Stimulated activated CD8-positive, alpha-beta memory T cell treated with anti-CD3 and anti-CD28 coated beads, Interleukin-15, amount 100 ng/mL, for 24 hours (primary cell): Measurements from ENCODE around the gene STAC3.
A peak's percentile ranks its signal among the peaks of the same experiment; 100 is the strongest.

Source experiments
- DNase-seq: peaks from one replicate; pipeline ENCODE4 v3.0.0-alpha.2; 2020; ENCODE audit warnings: low read depth

The STAC3 gene

DNA sequence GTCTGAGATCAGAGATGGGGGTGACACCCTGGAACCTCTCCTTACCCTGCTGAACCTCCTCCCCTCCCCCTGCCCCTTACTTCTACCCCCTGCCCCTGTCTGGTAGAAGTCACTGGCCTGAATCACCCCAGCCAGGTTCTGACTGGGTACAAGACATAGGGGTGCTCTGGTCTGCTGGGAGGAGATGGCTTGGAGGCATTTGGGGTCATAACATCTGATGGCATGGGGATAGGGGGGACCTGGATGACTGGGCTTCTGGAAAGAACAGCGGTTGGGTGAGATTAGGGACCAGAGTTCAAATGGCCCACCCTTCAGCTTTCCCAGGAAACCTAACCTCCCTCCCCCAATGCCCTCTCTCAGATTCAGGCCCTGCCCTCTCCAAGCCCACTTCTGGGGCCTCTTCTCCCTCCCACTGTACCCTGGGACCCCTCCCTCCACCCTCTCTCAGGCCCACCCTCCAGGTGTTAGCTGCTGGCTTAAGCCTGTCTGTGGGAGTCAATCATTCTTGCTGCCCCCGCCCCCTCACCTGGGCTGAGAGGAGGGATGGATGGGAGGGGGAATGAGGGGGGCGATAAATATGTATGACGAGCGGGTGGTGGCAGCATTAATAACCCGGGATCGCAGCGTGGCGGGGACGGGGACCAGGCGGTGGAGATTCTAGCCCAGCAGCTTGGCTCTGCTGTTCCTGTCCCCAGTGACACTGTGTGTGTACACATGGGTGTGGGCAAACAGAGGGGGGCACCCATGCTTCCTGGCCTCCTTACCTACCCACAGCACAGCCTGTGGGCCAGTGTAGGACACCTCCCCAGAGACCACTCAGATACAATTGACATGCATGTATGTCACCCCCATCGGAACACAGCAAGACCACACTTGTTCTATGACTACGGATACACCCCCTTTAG lies 28.4 kb downstream of the STAC3 start:
- DNase-seq: no peak

DNA sequence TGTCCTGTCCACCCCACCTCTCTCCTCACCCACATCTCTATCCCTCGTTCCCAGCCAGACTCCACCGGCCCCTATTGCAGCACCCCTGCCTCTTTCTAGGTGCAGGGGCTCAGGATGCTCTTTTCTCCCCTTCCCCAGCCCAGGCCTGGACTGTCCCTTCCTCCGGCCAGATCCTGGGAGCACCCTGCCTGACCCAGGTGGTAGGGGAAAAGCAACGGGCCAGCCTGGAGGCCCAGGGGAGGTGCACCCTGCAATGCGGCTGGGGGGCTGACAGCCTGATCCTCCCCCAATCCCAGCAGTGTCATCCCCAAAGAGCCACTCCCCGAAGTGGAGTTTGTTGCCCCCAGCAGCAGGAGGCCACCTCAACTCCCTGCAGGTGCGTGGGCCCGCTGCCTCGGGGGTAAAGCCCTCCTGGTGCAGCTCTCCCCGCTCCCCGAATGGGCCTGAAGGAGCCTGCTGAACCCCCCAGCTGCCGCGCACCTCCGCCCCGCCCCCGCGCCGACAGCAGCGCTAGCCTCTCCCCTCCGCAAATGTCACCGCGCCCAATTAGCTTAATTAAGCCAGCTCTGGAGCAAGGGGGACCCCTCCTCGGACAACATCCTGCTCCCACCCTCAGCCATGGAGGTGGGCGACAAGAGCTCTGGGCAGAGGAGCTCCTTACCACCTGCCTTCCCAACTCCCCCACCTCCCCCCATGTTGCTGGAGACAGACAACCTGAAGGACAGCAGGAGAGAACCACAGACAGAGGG lies 29.6 kb downstream of the STAC3 start:
- no peak for DNase-seq

DNA sequence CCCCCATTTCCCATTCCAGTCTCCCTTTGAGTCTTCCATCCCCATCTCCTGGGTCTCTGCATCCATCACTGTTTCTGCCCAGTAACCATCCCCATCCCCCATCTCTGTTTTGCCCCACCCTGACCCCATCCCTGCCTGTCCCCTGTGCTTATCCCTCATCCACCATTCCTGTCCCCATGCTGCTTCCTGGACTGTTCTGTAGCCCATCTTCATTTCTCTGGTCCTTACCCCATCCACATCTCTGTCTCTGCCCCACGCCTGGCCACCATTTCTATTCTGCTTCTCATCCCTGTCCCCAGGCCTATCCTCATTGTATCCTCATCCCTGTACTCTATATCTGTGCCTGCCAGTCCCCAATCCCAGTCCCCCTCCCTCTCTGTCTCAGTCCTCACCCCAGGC lies 30.2 kb downstream of the STAC3 start:
- DNase-seq: no peak

DNA sequence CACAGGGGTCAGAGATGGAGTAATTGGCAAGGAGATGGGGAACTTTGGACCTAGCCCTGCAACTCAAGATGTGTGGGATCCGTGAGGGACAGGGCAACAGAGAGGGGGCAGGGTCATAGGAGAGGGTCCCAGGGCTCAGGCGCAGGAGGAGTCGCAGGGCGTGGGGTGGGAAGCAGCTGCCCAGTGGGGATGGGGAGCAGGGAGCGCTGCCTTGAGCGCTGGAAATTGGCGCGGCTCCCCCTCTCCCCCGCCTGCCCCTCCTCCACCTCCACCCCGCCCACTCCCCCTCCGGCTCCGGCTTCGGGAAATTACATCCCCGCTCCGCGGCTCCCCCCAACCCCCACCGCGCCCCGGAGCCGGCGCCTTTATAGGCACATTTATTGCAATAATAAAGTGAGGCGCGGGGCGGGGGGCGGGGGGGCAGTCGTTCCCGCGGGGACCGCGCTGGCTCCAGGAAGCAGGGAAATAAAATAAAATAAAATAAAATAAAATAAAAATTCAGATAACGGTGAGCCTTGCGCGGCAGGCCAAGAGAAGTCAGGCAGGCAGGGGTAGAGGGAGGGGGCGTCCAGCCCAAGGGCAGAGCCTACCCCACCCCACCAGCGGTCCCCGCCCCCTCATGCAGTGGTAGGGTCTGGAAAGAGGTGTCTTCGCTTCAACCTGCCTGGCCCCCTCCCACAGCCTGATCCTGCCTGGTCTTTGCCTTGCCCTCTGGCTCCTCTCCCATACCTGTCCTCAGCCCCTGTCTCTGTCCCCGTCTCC lies 30.8 kb downstream of the STAC3 start:
- DNase-seq: no peak

DNA sequence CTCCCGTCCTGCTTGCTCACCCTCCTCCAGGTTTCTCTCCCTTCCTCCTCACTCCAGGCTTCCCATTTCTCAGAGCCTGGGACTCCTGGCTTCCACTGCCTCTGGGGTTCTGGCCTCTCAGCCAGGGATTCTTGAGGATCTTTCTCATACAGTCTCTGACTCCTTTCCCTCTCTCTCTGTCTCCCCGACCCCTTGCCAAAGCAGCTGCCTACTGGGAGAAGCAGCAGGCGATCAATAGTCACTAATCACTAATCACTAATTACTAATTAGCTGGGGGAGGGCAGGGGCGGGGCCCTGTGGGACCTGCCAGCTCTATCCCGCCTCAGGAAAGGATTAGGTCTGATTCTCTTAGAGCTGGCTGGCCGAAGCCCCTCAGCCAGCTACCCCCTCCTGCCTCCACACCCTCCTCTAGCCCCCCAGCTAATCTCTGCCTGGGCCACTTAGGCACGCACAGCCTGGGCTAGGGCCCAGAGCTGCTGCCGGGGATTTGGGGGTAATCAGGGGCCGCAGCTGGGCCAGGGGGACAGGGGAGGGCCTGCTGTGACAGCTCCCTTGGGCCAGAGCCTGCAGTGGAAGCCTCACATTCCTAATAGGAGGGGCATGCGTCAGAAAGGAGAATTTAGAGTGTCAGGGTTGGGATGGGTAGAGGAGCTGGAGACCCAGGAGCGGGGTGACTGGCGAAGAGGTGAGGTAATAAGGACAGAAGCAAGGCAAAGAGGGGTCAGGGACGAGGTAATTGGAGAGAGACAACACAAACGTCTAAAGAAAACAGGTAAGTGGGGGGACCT lies 31.6 kb downstream of the STAC3 start:
- no peak for DNase-seq

DNA sequence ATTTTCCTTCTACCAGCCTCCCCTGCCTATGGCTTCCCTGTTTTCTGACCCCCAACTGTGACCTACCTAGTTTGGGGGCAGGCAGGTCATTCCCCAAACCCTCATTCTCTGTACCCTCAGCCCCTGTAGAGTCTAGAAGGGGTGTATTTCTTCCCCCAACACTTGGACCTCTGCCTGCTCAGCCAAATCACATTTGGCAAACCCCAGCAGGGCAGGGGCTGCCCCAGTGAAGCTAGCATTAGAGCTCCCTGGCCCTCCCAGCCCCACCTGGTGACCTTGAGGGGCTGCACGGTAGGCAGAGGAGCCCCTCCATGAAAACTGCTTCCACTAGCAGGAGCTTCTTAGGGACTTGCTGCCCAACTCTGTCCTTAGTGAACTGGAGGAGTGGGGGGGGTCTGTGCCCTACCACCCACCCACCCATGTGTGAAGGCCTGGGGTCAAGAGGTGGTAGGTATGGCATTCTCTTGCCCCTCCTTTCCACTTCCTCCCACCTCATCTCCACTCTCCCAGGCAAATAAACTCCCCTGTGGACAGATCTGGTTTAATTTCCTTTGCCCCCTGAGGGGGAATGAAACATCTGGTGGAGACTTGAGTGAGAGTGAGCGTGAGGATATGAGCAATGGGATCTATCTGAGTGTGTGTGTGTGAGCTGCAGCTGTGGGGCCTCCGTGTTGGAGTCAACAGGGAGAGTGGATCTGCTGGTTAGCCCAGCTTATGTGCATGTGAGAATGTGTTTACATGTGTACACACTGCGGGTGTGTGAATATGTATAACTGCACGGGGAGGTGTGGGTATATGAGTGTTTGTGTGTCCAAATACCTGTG lies 32.7 kb downstream of the STAC3 start:
- DNase-seq: no peak

DNA sequence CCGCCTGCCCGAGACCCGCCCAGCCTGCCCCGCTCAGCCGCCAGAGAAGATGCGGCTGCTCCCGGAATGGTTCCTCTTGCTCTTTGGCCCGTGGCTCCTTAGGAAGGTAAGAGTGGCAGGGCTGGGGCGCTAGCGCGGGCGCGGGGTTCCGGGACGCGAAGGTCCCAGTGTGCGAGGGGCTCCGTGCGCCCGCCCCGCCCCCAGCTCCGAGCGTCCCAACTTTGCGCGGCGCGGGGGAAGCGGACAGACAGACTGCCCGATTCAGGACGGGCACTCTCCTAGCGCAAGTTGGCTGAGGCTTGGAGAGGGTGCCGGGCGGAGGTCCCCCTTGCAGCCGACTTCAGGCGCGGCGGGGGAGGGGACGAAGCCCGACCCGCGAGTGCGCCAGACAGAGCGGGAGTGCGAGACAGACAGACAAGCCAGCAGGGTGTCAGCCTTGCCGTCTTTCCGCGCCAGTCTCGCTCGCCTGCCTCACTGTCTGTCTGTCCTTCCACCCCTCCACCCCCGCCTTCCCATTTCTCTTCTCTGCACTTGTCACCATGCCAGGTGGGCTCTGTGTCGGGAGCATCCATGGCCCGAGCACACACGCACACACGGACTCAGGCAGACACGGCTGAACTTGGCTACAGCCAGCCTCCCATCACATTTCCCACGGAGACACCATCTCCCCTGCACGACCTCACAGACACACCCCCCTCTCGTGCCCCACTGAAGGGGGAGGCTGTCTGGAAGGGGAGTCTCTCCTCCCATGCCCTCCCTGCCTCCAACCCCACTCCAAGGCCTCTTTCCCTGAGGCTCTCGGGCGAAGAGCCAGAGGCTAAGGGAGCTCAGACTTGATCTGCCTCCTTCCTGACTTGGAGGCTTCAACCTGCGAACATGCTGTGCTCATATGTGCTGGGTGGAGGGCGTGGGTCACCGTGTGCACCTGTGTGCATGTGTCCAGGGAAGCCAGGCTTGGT lies 33.8 kb downstream of the STAC3 start:
- no peak for DNase-seq

DNA sequence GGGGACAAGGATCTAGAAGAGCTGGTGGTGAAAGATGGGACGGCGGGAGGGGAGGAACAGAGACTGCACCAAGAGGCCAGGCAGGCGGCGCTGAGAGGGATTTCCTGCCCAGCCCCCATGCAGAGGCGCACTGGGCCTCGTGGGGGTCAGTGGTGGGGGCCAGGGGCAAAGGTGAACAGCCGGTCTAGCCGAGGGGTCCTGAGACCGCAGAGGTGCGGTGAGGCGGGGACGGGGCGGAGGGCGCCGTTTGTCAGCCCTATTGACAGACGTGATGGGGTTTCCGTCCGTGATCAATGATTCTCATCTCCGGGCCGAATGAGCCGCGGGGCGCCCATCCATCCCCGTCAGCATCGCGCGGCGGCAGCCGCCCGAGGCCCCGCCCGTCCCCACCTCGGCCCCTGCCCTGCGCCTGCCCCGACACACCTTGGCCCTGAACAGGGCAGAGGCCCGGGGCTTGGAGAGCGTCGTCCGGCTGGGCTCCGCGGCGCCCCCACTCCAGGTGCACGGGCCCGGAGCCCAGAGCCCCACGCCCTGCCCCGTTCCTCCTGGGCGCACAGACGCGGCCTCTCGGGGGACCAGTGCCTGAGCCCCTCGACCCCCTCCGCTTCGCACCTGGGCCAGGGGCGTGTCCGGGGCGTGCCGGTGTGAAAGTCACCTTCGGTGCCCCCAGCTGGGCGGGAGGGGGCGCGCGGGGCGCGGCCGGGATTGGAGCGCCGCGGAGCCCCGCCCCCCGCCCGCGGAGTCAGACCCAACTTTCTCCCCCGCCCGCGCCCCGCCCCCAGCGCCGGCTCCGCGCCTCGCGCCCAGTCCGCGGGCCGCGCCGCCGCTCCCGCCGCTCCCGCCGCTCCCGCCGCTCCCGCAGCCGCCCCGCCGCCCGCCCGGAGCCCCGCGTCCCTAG lies 34.7 kb downstream of the STAC3 start, which contains the start of gene NXPH4:
Gene NXPH4, plus strand, starts transcription at position 781 of the 898 bp plus-strand sequence. CDS start 176 bp downstream, outside the sequence.
- DNase-seq: no peak

DNA sequence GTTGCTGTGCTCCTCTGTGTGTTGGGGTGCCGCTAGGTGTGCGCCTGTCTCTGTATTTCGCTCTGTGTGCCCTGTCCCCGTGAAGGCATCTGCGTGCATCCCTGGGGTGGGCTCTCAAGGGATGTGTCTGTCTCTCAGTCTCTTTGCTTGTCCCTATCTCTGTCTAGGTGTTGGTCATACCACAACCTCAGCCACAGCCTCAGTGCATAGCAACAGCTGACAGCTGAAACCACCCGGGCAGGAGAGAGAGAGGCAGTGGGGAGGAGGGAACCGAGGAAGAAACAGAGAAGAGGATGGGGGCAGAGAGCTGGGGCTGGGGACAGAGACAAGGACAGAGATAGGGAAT lies 35.3 kb downstream of the STAC3 start:
- DNase-seq: no peak

DNA sequence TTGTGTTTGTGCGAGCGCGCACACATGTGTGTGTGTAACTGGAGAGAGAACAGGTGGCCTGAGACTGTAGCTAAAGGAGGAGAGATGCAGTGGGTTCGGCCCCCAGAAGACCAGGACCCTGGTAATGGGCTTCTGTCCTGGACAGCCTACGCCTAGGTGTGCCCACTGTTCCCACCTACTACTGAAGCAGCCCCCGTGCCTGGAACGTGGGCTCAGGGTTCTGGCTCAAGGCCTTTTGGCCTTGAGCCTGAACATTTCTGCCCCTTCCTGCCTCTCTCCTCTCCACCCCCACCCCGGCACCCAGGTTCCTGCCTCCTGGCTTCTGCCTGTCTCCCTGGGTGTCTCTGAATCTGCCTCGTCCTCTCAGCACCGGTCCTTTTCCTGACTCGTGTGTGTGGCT lies 35.9 kb downstream of the STAC3 start:
- no peak for DNase-seq

DNA sequence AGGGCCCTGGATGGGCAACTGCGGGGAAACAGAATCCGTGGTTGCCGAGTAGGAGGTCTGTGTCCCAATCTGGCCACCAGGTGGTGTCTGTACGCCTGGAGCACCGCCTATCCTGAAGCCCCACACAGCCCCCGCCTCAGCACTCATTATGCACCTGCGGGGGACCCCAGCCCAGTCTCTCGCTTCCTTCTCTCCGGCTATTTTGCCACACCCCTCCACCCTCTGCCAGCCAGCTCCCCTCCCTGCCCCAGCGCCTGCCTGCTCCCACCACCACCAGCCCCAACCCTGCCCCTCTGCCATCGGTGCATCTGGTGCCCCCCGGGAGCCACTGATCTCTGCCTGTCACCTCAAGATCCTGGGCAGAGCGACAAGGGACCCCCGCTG lies 36.6 kb downstream of the STAC3 start:
- no peak for DNase-seq

DNA sequence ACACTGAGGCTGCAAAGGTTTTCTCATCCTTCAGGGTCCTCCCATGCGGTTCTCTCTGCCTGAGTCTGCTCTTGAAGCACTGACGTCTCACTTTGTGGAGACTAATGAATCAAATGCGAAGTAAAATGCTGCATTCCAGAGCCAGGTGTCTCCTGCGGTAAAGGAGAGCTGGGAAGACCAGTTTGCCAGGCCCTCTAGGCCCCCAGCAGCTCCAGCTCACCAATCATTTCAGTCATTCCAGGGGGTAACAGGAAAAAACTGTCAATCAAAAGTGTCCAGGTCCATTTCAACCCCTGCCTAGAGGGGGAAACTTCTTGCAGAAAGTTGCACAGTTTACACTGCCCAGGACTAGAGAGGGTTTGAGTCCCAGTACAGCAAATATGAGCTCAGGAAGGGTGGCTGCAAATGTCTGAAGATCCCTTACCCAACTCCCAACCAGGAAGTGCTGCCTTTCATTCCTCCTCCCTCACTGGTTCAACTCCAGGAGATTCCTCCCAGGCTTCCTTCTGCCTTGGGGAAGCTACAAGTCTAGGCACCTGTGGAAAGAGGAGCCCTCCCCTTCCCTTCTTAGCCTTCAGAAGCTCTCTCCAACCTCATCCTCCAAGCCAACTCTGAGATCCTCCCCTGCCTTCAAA lies 37.1 kb downstream of the STAC3 start:
- no peak for DNase-seq

DNA sequence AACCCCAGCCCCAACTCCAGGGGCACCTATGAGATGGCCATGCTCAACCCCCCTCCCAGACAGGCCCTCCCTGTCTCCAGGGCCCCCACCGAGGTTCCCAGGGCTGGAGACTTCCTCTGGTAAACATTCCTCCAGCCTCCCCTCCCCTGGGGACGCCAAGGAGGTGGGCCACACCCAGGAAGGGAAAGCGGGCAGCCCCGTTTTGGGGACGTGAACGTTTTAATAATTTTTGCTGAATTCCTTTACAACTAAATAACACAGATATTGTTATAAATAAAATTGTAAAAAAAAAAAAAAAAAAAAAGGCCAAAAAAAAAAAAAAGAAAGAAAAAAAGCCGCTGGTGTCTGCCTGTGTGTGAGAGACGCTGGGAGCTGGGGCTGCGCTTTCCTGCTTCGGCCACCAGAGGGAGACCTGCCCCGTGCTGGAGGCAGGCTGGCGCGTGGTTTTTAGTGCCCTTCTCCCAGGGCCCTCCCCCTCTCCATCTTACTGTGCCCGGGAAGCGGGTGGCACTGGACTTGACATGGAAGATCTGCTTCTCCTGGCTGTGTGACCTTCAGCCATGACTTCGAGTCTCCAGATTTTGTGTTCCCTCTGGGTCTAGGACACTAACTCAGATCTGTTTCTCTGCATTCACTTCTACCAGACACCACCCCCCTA lies 37.8 kb downstream of the STAC3 start:
- peak; percentile 69 for DNase-seq

DNA sequence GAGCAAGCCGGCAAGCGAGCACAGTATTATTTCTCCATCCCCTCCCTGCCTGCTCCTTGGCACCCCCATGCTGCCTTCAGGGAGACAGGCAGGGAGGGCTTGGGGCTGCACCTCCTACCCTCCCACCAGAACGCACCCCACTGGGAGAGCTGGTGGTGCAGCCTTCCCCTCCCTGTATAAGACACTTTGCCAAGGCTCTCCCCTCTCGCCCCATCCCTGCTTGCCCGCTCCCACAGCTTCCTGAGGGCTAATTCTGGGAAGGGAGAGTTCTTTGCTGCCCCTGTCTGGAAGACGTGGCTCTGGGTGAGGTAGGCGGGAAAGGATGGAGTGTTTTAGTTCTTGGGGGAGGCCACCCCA lies 38.3 kb downstream of the STAC3 start:
- DNase-seq: no peak

DNA sequence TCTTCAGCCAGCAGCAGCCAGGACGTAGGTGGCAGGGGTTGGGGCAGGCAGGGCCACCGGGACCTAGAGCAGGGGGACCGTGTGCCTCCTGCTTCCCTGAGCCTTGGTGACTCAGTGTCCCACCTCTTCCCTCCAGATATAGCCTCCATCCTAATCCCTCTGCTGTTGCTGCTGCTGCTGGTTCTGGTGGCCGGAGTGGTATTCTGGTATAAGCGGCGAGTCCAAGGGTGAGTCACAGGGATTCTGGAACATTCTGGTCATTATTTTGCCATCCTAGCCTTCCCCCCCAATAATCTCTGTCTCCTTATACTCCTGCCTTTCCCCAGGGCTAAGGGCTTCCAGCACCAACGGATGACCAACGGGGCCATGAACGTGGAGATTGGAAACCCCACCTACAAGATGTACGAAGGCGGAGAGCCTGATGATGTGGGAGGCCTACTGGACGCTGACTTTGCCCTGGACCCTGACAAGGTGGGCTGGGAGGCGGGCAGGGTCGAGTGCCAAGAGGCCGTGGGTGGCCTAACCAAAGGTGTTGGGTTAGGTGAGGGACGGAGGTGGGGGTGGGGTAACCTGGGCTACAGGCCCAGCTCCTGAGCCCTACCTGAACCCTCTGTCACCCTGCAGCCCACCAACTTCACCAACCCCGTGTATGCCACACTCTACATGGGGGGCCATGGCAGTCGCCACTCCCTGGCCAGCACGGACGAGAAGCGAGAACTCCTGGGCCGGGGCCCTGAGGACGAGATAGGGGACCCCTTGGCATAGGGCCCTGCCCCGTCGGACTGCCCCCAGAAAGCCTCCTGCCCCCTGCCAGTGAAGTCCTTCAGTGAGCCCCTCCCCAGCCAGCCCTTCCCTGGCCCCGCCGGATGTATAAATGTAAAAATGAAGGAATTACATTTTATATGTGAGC lies 38.9 kb downstream of the STAC3 start:
- DNase-seq: no peak

DNA sequence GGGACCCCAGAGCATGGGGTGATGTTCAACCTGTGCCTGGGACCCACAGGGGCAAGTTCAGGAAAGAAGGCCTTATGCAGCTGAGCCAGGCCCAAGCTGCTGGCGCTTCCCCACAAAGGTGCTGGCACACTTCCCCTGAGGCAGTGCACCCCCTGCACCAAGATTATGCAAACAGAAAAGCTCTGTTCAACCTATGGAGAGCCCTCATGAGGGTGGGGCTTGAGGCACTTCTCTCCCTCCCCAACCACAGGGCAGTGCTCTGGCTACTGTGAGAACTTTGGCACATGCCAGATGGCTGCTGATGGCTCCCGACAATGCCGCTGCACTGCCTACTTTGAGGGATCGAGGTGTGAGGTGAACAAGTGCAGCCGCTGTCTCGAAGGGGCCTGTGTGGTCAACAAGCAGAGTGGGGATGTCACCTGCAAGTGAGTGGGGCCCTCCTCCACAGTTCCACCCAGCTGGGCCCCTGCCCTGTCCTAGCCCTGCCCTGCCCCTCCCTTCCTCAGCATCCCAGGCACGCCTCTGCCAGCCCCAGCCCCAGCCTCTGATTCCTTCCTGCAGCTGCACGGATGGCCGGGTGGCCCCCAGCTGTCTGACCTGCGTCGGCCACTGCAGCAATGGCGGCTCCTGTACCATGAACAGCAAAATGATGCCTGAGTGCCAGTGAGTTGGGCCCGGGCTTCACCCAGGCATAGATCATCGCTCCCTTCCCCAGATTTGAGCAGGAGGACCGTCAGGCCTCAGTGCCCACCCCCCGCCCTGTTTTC lies 39.9 kb downstream of the STAC3 start:
- no peak for DNase-seq
